Osteoblast (primary cell): ENCODE measurements around the gene ADGRG1. TPM values are rescaled to one million over a fixed set of nuclear protein-coding genes. Genes with fewer than 3 reads are reported as not detected.
A peak's percentile ranks its signal among the peaks of the same experiment; 100 is the strongest.

Experiments used
- DNase-seq: peaks from one replicate; pipeline ENCODE4 v3.0.0; 2011; ENCODE audit warnings: low spot score, mixed read lengths; ENCODE audit not compliant: insufficient read length; ENCODE audit errors: missing footprints
- H2AFZ ChIP-seq: 2 replicates; pipeline ENCODE4 v1.6.0; 2011; ENCODE audit warnings: mild to moderate bottlenecking, low read length
- H3K27ac ChIP-seq: 2 replicates; pipeline ENCODE4 v1.5.1; 2011; ENCODE audit warnings: mild to moderate bottlenecking, low read depth, low read length, moderate library complexity
- H3K27me3 ChIP-seq: 2 replicates; pipeline ENCODE4 v1.6.0; 2012; ENCODE audit warnings: mild to moderate bottlenecking, control low read depth, inconsistent platforms, low read length, moderate library complexity; ENCODE audit not compliant: insufficient read depth
- H3K36me3 ChIP-seq: 2 replicates; pipeline ENCODE4 v1.5.1; 2011; ENCODE audit warnings: mild to moderate bottlenecking, low read length, control low read depth, moderate library complexity; ENCODE audit not compliant: insufficient read depth
- H3K4me1 ChIP-seq: 2 replicates; pipeline ENCODE4 v1.5.1; 2011; ENCODE audit warnings: mild to moderate bottlenecking, low read length, control low read depth, moderate library complexity; ENCODE audit not compliant: insufficient read depth
- H3K4me2 ChIP-seq: 2 replicates; pipeline ENCODE4 v1.6.0; 2011; ENCODE audit warnings: mild to moderate bottlenecking, low read length; ENCODE audit not compliant: insufficient read depth
- H3K4me3 ChIP-seq: fragments of 200-600 bp; sonication (generic); 3 replicates; pipeline ENCODE4 v1.5.1; 2012; ENCODE audit warnings: mild to moderate bottlenecking, low read length, inconsistent platforms; ENCODE audit not compliant: insufficient read depth
- H3K79me2 ChIP-seq: 2 replicates; pipeline ENCODE4 v1.6.0; 2012; ENCODE audit warnings: mild to moderate bottlenecking, low read length, control low read depth, inconsistent platforms; ENCODE audit not compliant: insufficient read depth
- H3K9me3 ChIP-seq: 2 replicates; pipeline ENCODE4 v1.5.1; 2011; ENCODE audit warnings: low read depth, low read length, control low read depth
- H4K20me1 ChIP-seq: 2 replicates; pipeline ENCODE4 v1.6.0; 2012; ENCODE audit warnings: mild to moderate bottlenecking, low read length, control low read depth; ENCODE audit not compliant: insufficient read depth
- total RNA-seq: library from RNA; depleted of rRNA; stranded (reverse); fragments of >200 nt; gene quantifications from 2 replicates; pipeline ENCODE4 v1.2.3, GENCODE V29; 2012
- TF ChIP-seq, protein P1 (sequence below): IDR thresholded peaks from 2 replicates; pipeline ENCODE4 v1.5.1; 2011; ENCODE audit warnings: mild to moderate bottlenecking, low read depth, low read length, moderate library complexity; ENCODE audit errors: extremely low read depth

ADGRG1 gene
- total RNA-seq, 1 donor, result 0.72 TPM

DNA sequence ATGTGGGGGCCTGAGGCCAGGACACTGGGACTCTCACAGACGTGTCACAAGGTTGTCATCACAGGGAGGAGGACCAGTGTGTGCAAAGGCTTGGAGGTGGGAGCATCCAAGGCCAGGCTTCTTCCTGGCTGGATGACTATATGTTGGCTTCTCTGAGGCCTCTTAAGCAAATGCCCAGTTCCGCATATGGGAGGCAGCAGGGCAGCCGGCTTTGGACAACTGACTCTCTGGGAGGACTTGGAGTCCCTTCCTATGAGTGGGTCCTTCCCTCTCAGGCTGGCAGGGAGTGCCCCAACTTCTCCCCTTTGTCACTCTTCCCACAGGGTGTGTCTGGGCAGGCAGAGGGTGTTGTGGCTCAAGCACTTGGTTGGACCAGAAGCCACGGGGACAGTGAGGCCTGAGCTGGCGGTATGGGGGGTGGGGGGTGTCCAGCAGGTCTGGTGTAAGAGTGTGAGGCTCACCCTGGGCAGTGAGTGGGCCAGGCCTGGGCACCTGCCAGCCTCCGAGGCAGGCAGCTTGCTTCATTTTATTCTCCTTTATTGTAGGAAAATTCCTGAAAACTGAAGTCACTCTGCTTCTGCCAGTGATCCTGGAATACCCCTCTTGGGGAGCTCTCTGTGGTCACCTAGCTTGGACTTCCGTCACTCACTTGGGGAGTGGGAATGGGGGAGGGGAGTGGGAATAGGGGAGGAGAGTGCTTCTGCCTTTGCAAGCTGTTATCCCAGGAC is 14.9 kb downstream of the ADGRG1 start:
- peak; percentile 93 for DNase-seq
- no peaks in the 10 kb centered on the region for H3K36me3 ChIP-seq
- H3K4me3 ChIP-seq, result no peak overlapping the region
- H4K20me1 ChIP-seq, result no peaks in the 10 kb centered on the region
- TF ChIP-seq, protein P1, sequence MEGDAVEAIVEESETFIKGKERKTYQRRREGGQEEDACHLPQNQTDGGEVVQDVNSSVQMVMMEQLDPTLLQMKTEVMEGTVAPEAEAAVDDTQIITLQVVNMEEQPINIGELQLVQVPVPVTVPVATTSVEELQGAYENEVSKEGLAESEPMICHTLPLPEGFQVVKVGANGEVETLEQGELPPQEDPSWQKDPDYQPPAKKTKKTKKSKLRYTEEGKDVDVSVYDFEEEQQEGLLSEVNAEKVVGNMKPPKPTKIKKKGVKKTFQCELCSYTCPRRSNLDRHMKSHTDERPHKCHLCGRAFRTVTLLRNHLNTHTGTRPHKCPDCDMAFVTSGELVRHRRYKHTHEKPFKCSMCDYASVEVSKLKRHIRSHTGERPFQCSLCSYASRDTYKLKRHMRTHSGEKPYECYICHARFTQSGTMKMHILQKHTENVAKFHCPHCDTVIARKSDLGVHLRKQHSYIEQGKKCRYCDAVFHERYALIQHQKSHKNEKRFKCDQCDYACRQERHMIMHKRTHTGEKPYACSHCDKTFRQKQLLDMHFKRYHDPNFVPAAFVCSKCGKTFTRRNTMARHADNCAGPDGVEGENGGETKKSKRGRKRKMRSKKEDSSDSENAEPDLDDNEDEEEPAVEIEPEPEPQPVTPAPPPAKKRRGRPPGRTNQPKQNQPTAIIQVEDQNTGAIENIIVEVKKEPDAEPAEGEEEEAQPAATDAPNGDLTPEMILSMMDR, result no peak
- H3K27ac ChIP-seq, result peak overlapping the region; percentile 83
- peak overlapping the region; percentile 53 for H3K4me2 ChIP-seq
- H3K9me3 ChIP-seq, result no peaks in the 10 kb centered on the region
- no peaks in the 10 kb centered on the region for H3K79me2 ChIP-seq
- peaks cover 34% of the 10 kb centered on the region for H3K4me1 ChIP-seq
- H3K27me3 ChIP-seq, result no peaks in the 10 kb centered on the region
- H2AFZ ChIP-seq, result peak overlapping the region; percentile 69

DNA sequence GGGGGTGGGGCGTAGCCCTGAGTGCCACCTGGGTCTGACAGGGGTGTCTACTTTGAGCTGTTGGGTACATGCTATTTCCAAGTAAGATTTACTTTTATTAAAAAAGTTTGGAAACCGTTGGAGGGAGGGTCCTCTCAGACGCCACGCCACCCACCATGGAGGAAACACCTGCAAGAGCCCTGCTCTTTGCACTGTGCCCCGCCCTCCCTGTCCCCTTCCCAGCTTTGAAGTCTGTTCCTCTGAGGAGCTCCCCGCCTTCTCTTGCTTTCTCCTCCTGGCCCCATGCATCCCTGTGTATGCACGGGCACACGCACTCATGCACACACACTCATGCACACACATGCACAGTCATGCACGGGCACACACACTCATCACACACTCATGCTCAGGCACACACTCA is 15.5 kb downstream of the ADGRG1 start:
- H2AFZ ChIP-seq, result no peak overlapping the region
- no peaks in the 10 kb centered on the region for H3K79me2 ChIP-seq
- H4K20me1 ChIP-seq, result no peaks in the 10 kb centered on the region
- no peaks in the 10 kb centered on the region for H3K27me3 ChIP-seq
- no peak for DNase-seq
- H3K9me3 ChIP-seq, result no peaks in the 10 kb centered on the region
- peaks cover 34% of the 10 kb centered on the region for H3K4me1 ChIP-seq
- TF ChIP-seq, protein P1, result no peak
- no peaks in the 10 kb centered on the region for H3K36me3 ChIP-seq
- H3K27ac ChIP-seq, result no peak overlapping the region
- no peak overlapping the region for H3K4me2 ChIP-seq
- H3K4me3 ChIP-seq, result no peak overlapping the region

DNA sequence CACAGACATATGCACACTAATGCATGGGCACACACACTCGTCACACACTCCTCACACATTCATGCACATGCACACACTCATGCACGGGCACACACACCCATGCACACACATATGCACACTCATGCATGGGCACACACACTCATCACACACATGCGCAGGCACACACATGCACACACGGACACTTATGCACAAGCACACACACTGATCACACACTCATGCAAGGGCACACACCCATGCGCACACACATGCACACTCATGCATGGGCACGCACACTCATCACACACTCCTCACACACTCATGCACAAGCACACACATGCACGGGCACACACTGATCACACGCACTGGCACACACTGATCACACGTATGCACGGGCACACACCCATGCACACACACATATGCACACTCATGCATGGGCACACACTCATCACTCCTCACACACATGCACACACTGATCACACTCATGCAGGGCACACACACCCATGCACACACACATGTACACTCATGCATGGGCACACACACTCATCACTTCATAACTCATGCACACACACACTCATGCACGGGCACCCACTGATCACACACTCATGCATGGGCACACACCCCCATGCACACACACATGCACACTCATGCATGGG is 16.1 kb downstream of the ADGRG1 start:
- Histone ChIP-seq H3K79me2 (no peaks in the 10 kb centered on the region), H4K20me1 (no peaks in the 10 kb centered on the region), H3K27me3 (no peaks in the 10 kb centered on the region), H3K4me2 (no peak overlapping the region), H3K4me3 (no peak overlapping the region), H3K36me3 (no peaks in the 10 kb centered on the region), H3K4me1 (peaks cover 34% of the 10 kb centered on the region), H3K27ac (no peak overlapping the region), H2AFZ (no peak overlapping the region), H3K9me3 (no peaks in the 10 kb centered on the region)
- no peak for DNase-seq
- TF ChIP-seq, protein P1, result no peak

DNA sequence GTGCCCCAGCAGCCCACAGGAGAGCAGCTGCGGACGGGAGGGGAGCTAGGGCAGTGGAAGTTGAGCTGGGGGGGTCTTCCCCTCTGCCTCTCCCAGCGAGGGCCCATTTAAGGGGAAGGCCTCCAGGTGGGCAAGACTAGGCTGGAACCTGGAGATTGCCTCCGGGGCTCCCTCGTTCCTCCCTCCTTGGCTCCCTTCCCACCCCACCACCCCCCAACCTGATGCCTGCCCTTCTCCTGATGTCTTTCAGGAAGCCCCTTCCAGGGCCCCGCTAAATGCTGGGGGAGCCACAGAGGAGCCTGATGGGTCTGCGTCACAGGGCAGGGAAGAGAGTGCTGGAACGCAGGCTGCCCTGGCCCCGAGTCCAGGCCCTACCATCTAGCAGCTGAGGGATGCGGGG is 16.7 kb downstream of the ADGRG1 start:
- no peak overlapping the region for H2AFZ ChIP-seq
- no peak for DNase-seq

More for the DNA sequence above, 16.7 kb downstream of the ADGRG1 start:
- no peaks in the 10 kb centered on the region for H3K79me2 ChIP-seq
- no peak overlapping the region for H3K4me3 ChIP-seq
- TF ChIP-seq, protein P1, result no peak
- H3K4me1 ChIP-seq, result peaks cover 34% of the 10 kb centered on the region
- no peaks in the 10 kb centered on the region for H3K27me3 ChIP-seq
- no peaks in the 10 kb centered on the region for H4K20me1 ChIP-seq
- no peak overlapping the region for H3K4me2 ChIP-seq
- no peaks in the 10 kb centered on the region for H3K36me3 ChIP-seq
- H3K9me3 ChIP-seq, result no peaks in the 10 kb centered on the region
- no peak overlapping the region for H3K27ac ChIP-seq
